OCI-LY7 (cell line): ENCODE measurements around the gene MTIF2. TPM values are rescaled to one million over a fixed set of nuclear protein-coding genes. Genes with fewer than 3 reads are reported as not detected.

Experiments
- BruUV-seq: library from RNA; stranded (reverse); fragments of 400-500 nt; replicated peaks from 2 replicates; lab custom pipeline; 2021; lab: Mats Ljungman, UMichigan
- CTCF ChIA-PET: fragments of 300-600 bp; sonication (Branson Sonifier 250); formaldehyde crosslinking; loops from one replicate; lab custom pipeline; 2022; ENCODE audit warnings: antibody characterized with exemption; ENCODE audit not compliant: unreplicated experiment; lab: Charles Lee
- POLR2A ChIA-PET: fragments of 300-600 bp; sonication (Branson Sonifier 250); formaldehyde crosslinking; loops from one replicate; lab custom pipeline; 2022; ENCODE audit warnings: antibody characterized with exemption; lab: Charles Lee
- DNase-seq: peaks from one replicate; pipeline ENCODE4 v3.0.0-alpha.2; 2015; ENCODE audit warnings: low spot score
- H2AFZ ChIP-seq: fragments of 200-600 bp; sonication (generic), shearing (Covaris generic); 2 replicates; pipeline ENCODE4 v1.6.1; 2014; ENCODE audit warnings: mild to moderate bottlenecking, antibody characterized with exemption, low read length, moderate library complexity
- H3K27ac ChIP-seq: fragments of 200-600 bp; sonication (generic); 2 replicates; pipeline ENCODE4 v1.5.1; 2014; ENCODE audit warnings: mixed run types, low read depth, mild to moderate bottlenecking, moderate library complexity, low read length, inconsistent platforms; ENCODE audit not compliant: poor library complexity, severe bottlenecking
- H3K36me3 ChIP-seq: fragments of 200-600 bp; sonication (generic); 2 replicates; pipeline ENCODE4 v1.6.1; 2014; ENCODE audit warnings: mild to moderate bottlenecking, antibody characterized with exemption, low read length, moderate library complexity, mixed read lengths; ENCODE audit not compliant: insufficient read depth
- H3K4me1 ChIP-seq: fragments of 200-600 bp; sonication (generic); 2 replicates; pipeline ENCODE4 v1.5.1; 2014; ENCODE audit warnings: mild to moderate bottlenecking, low read length; ENCODE audit not compliant: insufficient read depth, poor library complexity, severe bottlenecking
- H3K4me2 ChIP-seq: fragments of 200-600 bp; sonication (generic); 2 replicates; pipeline ENCODE4 v1.6.1; 2014; ENCODE audit warnings: mild to moderate bottlenecking, low read length
- H3K4me3 ChIP-seq: fragments of 200-600 bp; sonication (generic); 2 replicates; pipeline ENCODE4 v1.5.1; 2014; ENCODE audit warnings: mild to moderate bottlenecking, low read depth, low read length; ENCODE audit not compliant: poor library complexity, severe bottlenecking
- H3K79me2 ChIP-seq: fragments of 200-600 bp; sonication (generic); 2 replicates; pipeline ENCODE4 v1.6.1; 2016; ENCODE audit warnings: low read depth, mild to moderate bottlenecking, low read length, moderate library complexity, mixed read lengths; ENCODE audit not compliant: insufficient read depth
- H3K9me2 ChIP-seq: fragments of 200-600 bp; sonication (generic); 2 replicates; pipeline ENCODE4 v1.6.1; 2016; ENCODE audit warnings: mild to moderate bottlenecking, low read length, mixed read lengths; ENCODE audit not compliant: insufficient read depth
- H3K9me3 ChIP-seq: fragments of 200-600 bp; sonication (generic); 2 replicates; pipeline ENCODE4 v1.6.1; 2014; ENCODE audit warnings: mild to moderate bottlenecking, mixed run types, low read length, mixed read lengths
- H4K20me1 ChIP-seq: fragments of 200-600 bp; sonication (generic); 2 replicates; pipeline ENCODE4 v1.6.1; 2014; ENCODE audit warnings: mild to moderate bottlenecking, antibody characterized with exemption, low read length, moderate library complexity, mixed read lengths; ENCODE audit not compliant: insufficient read depth
- CTCF ChIP-seq: fragments of 200-600 bp; sonication (generic); conservative IDR thresholded peaks from 2 replicates; pipeline ENCODE4 v1.5.1; 2014; ENCODE audit warnings: mild to moderate bottlenecking, antibody characterized with exemption, low read length, moderate library complexity, mixed read lengths
- EZH2phosphoT487 ChIP-seq: fragments of 200-600 bp; sonication (generic); IDR thresholded peaks from 2 replicates; pipeline ENCODE4 v1.6.1; 2018; ENCODE audit warnings: low read depth, borderline replicate concordance, mild to moderate bottlenecking, mixed run types, antibody characterized with exemption, low read length, moderate library complexity, mixed read lengths
- intact Hi-C: fragments of 100-400 bp; cut with micrococcal nuclease; formaldehyde crosslinking; loops from one replicate; pipeline ENCODE4 v1.10.0; 2022; ENCODE audit not compliant: unreplicated experiment
- total RNA-seq, 2 experiments: library from RNA; depleted of rRNA in 1 of 2; stranded (reverse); fragments of >200 nt in 1 of 2; shearing (Covaris generic) in 1 of 2; gene quantifications; 2 replicates each; pipeline ENCODE4 v1.2.3, GENCODE V29; 2014 to 2022

The MTIF2 gene
- total RNA-seq, 2 experiments from 2014 or later = 33.5 to 47.1 TPM

- no peak overlapping the region for H3K4me3 ChIP-seq
- peaks cover 76% of the 10 kb centered on the region for H3K36me3 ChIP-seq
- no peaks in the 10 kb centered on the region for H3K9me2 ChIP-seq
- no peak overlapping the region for H2AFZ ChIP-seq
- no peak overlapping the region for H3K4me2 ChIP-seq
- H3K27ac ChIP-seq = no peak overlapping the region
- no peak for DNase-seq
- no TSS peak for BruUV-seq
- TF ChIP-seq CTCF (no peak), EZH2phosphoT487 (no peak)
- intact Hi-C loops = no loop called here
- ChIA-PET CTCF (no interaction called here), POLR2A (no interaction called here)
- no peaks in the 10 kb centered on the region for H3K4me1 ChIP-seq
- no peaks in the 10 kb centered on the region for H3K79me2 ChIP-seq
- H3K9me3 ChIP-seq = no peaks in the 10 kb centered on the region
- no peaks in the 10 kb centered on the region for H4K20me1 ChIP-seq
Measured at GRCh38 chr2:55301277-55301676, 32.2 kb upstream of the MTIF2 start.

- H3K27ac ChIP-seq = no peak overlapping the region
- no peak overlapping the region for H3K4me2 ChIP-seq
- H3K79me2 ChIP-seq = no peaks in the 10 kb centered on the region
- intact Hi-C loops = no loop called here
- ChIA-PET CTCF (no interaction called here), POLR2A (interaction anchor here (0.7 kb wide), 1 partner anchor 158 kb away, joined by 5 read pairs; no protein-coding TSS in a partner anchor)
- DNase-seq = no peak
- H2AFZ ChIP-seq = no peak overlapping the region
- no peaks in the 10 kb centered on the region for H3K9me3 ChIP-seq
- no peak for TF ChIP-seq CTCF
- TF ChIP-seq EZH2phosphoT487 = no peak
- peaks cover 75% of the 10 kb centered on the region for H3K36me3 ChIP-seq
- no peak overlapping the region for H3K4me3 ChIP-seq
- no peaks in the 10 kb centered on the region for H3K4me1 ChIP-seq
- no peaks in the 10 kb centered on the region for H3K9me2 ChIP-seq
- H4K20me1 ChIP-seq = no peaks in the 10 kb centered on the region
- BruUV-seq = no TSS peak
Measured at GRCh38 chr2:55296393-55296792, 27.4 kb upstream of the MTIF2 start.

GRCh38 chr2:55283083-55283482, 14.1 kb upstream of the MTIF2 start:
- H3K9me2 ChIP-seq = no peaks in the 10 kb centered on the region
- peaks cover 12% of the 10 kb centered on the region for H3K4me1 ChIP-seq
- no TSS peak for BruUV-seq
- peaks cover 19% of the 10 kb centered on the region for H3K36me3 ChIP-seq
- no peak overlapping the region for H3K4me2 ChIP-seq
- intact Hi-C loops = loop anchor here (2.0 kb wide), 1 partner anchor 138 kb away; no protein-coding TSS in a partner anchor
- H4K20me1 ChIP-seq = no peaks in the 10 kb centered on the region
- no peak for DNase-seq
- H3K79me2 ChIP-seq = no peaks in the 10 kb centered on the region
- H3K27ac ChIP-seq = no peak overlapping the region
- no peaks in the 10 kb centered on the region for H3K9me3 ChIP-seq
- no peak overlapping the region for H2AFZ ChIP-seq
- ChIA-PET CTCF (no interaction called here), POLR2A (no interaction called here)
- no peak overlapping the region for H3K4me3 ChIP-seq
- no peak for TF ChIP-seq CTCF
- TF ChIP-seq EZH2phosphoT487 = no peak
